D721Med (cell line): Measurements from ENCODE around the gene ARHGEF39.
"Not testable (repeated sequence)": the region's sequence is repeated elsewhere in the genome, so short reads cannot be mapped to it uniquely, and the experiment has no call there.

Experiments used
- DNase-seq: peaks from one replicate; pipeline ENCODE4 v3.0.0; 2011; ENCODE audit warnings: low spot score; ENCODE audit not compliant: insufficient read length
- FAIRE-seq: peaks from 2 replicates; lab custom pipeline; 2011; peaks lifted over from hg19 to GRCh38; lab: Jason Lieb, UNC
- CTCF ChIP-seq: IDR thresholded peaks from 2 replicates; pipeline ENCODE4 v1.5.1; 2012; ENCODE audit warnings: mild to moderate bottlenecking, control low read depth; ENCODE audit not compliant: insufficient read depth; ENCODE audit errors: missing control alignments

Gene ARHGEF39

GRCh38 chr9:35651956-35652828 lies 12.8 kb downstream of the ARHGEF39 start:
- TF ChIP-seq CTCF: no peak
- FAIRE-seq (no peak), DNase-seq (no peak)

- DNase-seq (peak; percentile 12), FAIRE-seq (no peak)
- no peak for TF ChIP-seq CTCF
These were observed 14.4 kb downstream of the ARHGEF39 start, which contains the start of gene SIT1 for GRCh38 chr9:35650341-35651158. Gene SIT1 (minus strand): TSS chr9:35650931. CDS start chr9:35650853, 78 bp downstream.

GRCh38 chr9:35649431-35650340 lies 15.3 kb downstream of the ARHGEF39 start:
- TF ChIP-seq CTCF: no peak
- peak; percentile 5 for DNase-seq
- FAIRE-seq: no peak

- peak; percentile 87 for TF ChIP-seq CTCF
- DNase-seq: peak; percentile 94
- no peak for FAIRE-seq
These were observed 18.3 kb downstream of the ARHGEF39 start for GRCh38 chr9:35646533-35647265.

- FAIRE-seq (no peak), DNase-seq (no peak)
- no peak for TF ChIP-seq CTCF
These were observed 18.9 kb downstream of the ARHGEF39 start for GRCh38 chr9:35646153-35646532.

- FAIRE-seq: not testable (repeated sequence)
These were observed 19.3 kb downstream of the ARHGEF39 start for GRCh38 chr9:35645736-35646135.

More at GRCh38 chr9:35645736-35646135, 19.3 kb downstream of the ARHGEF39 start:
- not testable (repeated sequence) for DNase-seq
